ENCODE data around the gene DOC2B. TPM values are rescaled to one million over a fixed set of nuclear protein-coding genes. Genes with fewer than 3 reads are reported as not detected.

The DOC2B gene
- total and polyA plus RNA-seq, 2 experiments from 2014 or later, result 0.42 to 3.8 TPM

DNA sequence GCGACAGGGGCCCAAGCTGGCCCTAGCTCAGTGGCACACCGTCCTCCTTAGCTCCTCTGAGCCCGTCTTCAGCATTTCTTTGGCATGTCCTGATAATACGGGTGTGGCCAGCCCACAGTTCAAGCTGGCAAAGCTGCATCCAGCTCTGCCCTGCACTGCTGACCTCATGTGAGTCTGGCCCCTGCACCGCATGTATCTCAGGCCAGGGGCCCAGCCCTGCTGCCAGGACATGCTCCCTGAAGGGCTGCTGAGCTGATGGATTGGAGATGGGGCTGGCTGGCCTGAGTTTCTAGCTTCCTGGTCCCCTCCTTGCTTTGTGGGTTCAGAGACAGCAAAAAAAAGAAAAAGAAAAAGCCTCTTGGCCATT lies 2.4 kb downstream of the DOC2B start:
- no peak overlapping the region for H3K27ac Mint-ChIP-seq
- Histone ChIP-seq H4K20me1 (replicated peaks; ENCODE audit: insufficient read depth) (no peaks in the 10 kb centered on the region), H3K4me2 (no peak overlapping the region), H3K27me3 (ENCODE audit: insufficient read depth) (peaks cover 42% of the 10 kb centered on the region), H3K4me1 (ENCODE audit: insufficient read depth) (peaks cover 7% of the 10 kb centered on the region), H3K79me2 (replicated peaks; ENCODE audit: insufficient read depth) (no peaks in the 10 kb centered on the region), H3K36me3 (ENCODE audit: insufficient read depth) (no peaks in the 10 kb centered on the region), H3F3A (replicated peaks; ENCODE audit: low read depth) (peaks cover 10% of the 10 kb centered on the region; the same call in 1 of the 2 replicates), H3K4me3 (no peak overlapping the region), H2AFZ (no peak overlapping the region), H3K27ac (ENCODE audit: low read depth) (no peak overlapping the region), H3K9me2 (ENCODE audit: insufficient read depth) (no peaks in the 10 kb centered on the region)
- H3K4me3 Mint-ChIP-seq, result no peak overlapping the region
- TF ChIP-seq CREB1 (CRISPR knock-in tag; IDR thresholded peaks at IDR 0.05; ENCODE audit: low read depth) (no peak), EZH2 (IDR thresholded peaks at IDR 0.05; ENCODE audit: low read depth, unreplicated experiment) (no peak), JUNB (IDR thresholded peaks at IDR 0.05; ENCODE audit: unreplicated experiment) (no peak), NANOG (IDR thresholded peaks at IDR 0.05; ENCODE audit: borderline replicate concordance) (no peak), REST (IDR thresholded peaks at IDR 0.05; ENCODE audit: unreplicated experiment) (no peak), ZNF114 (CRISPR knock-in tag; IDR thresholded peaks at IDR 0.05) (no peak), CTCF (conservative IDR thresholded peaks at IDR 0.05; ENCODE audit: low read depth in 2 of 2) (no peak), POLR2AphosphoS5 (IDR thresholded peaks at IDR 0.05; ENCODE audit: low read depth) (no peak), EZH2phosphoT487 (IDR thresholded peaks at IDR 0.05; ENCODE audit: unreplicated experiment) (no peak), ZNF331 (CRISPR knock-in tag; IDR thresholded peaks at IDR 0.05; ENCODE audit: low read depth) (no peak), ETS1 (IDR thresholded peaks at IDR 0.05) (no peak), STAT1 (IDR thresholded peaks at IDR 0.05; ENCODE audit: unreplicated experiment) (no peak)
- TF ChIP-seq, protein P1, sequence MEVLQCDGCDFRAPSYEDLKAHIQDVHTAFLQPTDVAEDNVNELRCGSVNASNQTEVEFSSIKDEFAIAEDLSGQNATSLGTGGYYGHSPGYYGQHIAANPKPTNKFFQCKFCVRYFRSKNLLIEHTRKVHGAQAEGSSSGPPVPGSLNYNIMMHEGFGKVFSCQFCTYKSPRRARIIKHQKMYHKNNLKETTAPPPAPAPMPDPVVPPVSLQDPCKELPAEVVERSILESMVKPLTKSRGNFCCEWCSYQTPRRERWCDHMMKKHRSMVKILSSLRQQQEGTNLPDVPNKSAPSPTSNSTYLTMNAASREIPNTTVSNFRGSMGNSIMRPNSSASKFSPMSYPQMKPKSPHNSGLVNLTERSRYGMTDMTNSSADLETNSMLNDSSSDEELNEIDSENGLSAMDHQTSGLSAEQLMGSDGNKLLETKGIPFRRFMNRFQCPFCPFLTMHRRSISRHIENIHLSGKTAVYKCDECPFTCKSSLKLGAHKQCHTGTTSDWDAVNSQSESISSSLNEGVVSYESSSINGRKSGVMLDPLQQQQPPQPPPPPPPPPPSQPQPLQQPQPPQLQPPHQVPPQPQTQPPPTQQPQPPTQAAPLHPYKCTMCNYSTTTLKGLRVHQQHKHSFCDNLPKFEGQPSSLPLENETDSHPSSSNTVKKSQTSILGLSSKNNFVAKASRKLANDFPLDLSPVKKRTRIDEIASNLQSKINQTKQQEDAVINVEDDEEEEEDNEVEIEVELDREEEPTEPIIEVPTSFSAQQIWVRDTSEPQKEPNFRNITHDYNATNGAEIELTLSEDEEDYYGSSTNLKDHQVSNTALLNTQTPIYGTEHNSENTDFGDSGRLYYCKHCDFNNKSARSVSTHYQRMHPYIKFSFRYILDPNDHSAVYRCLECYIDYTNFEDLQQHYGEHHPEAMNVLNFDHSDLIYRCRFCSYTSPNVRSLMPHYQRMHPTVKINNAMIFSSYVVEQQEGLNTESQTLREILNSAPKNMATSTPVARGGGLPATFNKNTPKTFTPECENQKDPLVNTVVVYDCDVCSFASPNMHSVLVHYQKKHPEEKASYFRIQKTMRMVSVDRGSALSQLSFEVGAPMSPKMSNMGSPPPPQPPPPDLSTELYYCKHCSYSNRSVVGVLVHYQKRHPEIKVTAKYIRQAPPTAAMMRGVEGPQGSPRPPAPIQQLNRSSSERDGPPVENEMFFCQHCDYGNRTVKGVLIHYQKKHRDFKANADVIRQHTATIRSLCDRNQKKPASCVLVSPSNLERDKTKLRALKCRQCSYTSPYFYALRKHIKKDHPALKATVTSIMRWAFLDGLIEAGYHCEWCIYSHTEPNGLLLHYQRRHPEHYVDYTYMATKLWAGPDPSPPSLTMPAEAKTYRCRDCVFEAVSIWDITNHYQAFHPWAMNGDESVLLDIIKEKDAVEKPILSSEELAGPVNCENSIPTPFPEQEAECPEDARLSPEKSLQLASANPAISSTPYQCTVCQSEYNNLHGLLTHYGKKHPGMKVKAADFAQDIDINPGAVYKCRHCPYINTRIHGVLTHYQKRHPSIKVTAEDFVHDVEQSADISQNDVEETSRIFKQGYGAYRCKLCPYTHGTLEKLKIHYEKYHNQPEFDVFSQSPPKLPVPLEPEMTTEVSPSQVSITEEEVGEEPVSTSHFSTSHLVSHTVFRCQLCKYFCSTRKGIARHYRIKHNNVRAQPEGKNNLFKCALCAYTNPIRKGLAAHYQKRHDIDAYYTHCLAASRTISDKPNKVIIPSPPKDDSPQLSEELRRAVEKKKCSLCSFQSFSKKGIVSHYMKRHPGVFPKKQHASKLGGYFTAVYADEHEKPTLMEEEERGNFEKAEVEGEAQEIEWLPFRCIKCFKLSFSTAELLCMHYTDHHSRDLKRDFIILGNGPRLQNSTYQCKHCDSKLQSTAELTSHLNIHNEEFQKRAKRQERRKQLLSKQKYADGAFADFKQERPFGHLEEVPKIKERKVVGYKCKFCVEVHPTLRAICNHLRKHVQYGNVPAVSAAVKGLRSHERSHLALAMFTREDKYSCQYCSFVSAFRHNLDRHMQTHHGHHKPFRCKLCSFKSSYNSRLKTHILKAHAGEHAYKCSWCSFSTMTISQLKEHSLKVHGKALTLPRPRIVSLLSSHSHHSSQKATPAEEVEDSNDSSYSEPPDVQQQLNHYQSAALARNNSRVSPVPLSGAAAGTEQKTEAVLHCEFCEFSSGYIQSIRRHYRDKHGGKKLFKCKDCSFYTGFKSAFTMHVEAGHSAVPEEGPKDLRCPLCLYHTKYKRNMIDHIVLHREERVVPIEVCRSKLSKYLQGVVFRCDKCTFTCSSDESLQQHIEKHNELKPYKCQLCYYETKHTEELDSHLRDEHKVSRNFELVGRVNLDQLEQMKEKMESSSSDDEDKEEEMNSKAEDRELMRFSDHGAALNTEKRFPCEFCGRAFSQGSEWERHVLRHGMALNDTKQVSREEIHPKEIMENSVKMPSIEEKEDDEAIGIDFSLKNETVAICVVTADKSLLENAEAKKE (CRISPR knock-in tag; IDR thresholded peaks at IDR 0.05), result no peak
- no peak for DNase-seq (ENCODE audit: low spot score)
- H3K36me3 Mint-ChIP-seq (ENCODE audit: low read depth), result no peaks in the 10 kb centered on the region; the same call in 2 of the 3 replicates
- peaks cover 13% of the 10 kb centered on the region for H3K4me1 Mint-ChIP-seq
- peaks cover 33% of the 10 kb centered on the region for H3K27me3 Mint-ChIP-seq (ENCODE audit: insufficient read depth, low read depth, poor library complexity)
- ATAC-seq, result no peak
- H3K9me3 Mint-ChIP-seq, result no peaks in the 10 kb centered on the region

All from GM23338 (cell line).